ENCODE results near the gene AFTPH. TPM values are rescaled to one million over a fixed set of nuclear protein-coding genes. Genes with fewer than 3 reads are reported as not detected.

The AFTPH gene
- total RNA-seq, 1 experiment from 2014 or later = 14.9 TPM

GRCh38 chr2:64502860-64503259 lies 21.3 kb upstream of the AFTPH start:
- ChIA-PET CTCF (interaction anchor here (1.4 kb wide), 1 partner anchor 15 kb away, joined by 7 read pairs; no protein-coding TSS in a partner anchor), POLR2A (no interaction called here)
- H3K9me3 Mint-ChIP-seq = no peaks in the 10 kb centered on the region
- H3K27me3 Mint-ChIP-seq (ENCODE audit: low read depth) = no peaks in the 10 kb centered on the region
- DNase-seq (ENCODE audit: low spot score) (no peak), ATAC-seq (no peak)
- peaks cover 16% of the 10 kb centered on the region for H3K4me1 Mint-ChIP-seq
- H3K36me3 Mint-ChIP-seq = no peaks in the 10 kb centered on the region
- H3K27ac Mint-ChIP-seq = no peak overlapping the region
- TF ChIP-seq, protein P1, sequence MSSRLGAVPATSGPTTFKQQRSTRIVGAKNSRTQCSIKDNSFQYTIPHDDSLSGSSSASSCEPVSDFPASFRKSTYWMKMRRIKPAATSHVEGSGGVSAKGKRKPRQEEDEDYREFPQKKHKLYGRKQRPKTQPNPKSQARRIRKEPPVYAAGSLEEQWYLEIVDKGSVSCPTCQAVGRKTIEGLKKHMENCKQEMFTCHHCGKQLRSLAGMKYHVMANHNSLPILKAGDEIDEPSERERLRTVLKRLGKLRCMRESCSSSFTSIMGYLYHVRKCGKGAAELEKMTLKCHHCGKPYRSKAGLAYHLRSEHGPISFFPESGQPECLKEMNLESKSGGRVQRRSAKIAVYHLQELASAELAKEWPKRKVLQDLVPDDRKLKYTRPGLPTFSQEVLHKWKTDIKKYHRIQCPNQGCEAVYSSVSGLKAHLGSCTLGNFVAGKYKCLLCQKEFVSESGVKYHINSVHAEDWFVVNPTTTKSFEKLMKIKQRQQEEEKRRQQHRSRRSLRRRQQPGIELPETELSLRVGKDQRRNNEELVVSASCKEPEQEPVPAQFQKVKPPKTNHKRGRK (CRISPR knock-in tag; IDR thresholded peaks at IDR 0.05; ENCODE audit: borderline replicate concordance) = no peak
- TF ChIP-seq TEAD1 (CRISPR knock-in tag; IDR thresholded peaks at IDR 0.05) = no peak
- TF ChIP-seq, protein P2, sequence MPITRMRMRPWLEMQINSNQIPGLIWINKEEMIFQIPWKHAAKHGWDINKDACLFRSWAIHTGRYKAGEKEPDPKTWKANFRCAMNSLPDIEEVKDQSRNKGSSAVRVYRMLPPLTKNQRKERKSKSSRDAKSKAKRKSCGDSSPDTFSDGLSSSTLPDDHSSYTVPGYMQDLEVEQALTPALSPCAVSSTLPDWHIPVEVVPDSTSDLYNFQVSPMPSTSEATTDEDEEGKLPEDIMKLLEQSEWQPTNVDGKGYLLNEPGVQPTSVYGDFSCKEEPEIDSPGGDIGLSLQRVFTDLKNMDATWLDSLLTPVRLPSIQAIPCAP (CRISPR knock-in tag; IDR thresholded peaks at IDR 0.05) = no peak
- TF ChIP-seq GRHL2 (CRISPR knock-in tag; IDR thresholded peaks at IDR 0.05; ENCODE audit: insufficient replicate concordance, severe bottlenecking) = no peak
- no peak for TF ChIP-seq ZNF263 (CRISPR knock-in tag; IDR thresholded peaks at IDR 0.05; ENCODE audit: low read depth)
- TF ChIP-seq ZNF232 (CRISPR knock-in tag; IDR thresholded peaks at IDR 0.05) = no peak
- no peak for TF ChIP-seq USF2 (CRISPR knock-in tag; IDR thresholded peaks at IDR 0.05)
- no peak for TF ChIP-seq ZNF396 (CRISPR knock-in tag; IDR thresholded peaks at IDR 0.05; ENCODE audit: borderline replicate concordance)
- no peak for TF ChIP-seq STAT6 (CRISPR knock-in tag; conservative IDR thresholded peaks at IDR 0.05; ENCODE audit: low read depth)
- TF ChIP-seq, protein P3, sequence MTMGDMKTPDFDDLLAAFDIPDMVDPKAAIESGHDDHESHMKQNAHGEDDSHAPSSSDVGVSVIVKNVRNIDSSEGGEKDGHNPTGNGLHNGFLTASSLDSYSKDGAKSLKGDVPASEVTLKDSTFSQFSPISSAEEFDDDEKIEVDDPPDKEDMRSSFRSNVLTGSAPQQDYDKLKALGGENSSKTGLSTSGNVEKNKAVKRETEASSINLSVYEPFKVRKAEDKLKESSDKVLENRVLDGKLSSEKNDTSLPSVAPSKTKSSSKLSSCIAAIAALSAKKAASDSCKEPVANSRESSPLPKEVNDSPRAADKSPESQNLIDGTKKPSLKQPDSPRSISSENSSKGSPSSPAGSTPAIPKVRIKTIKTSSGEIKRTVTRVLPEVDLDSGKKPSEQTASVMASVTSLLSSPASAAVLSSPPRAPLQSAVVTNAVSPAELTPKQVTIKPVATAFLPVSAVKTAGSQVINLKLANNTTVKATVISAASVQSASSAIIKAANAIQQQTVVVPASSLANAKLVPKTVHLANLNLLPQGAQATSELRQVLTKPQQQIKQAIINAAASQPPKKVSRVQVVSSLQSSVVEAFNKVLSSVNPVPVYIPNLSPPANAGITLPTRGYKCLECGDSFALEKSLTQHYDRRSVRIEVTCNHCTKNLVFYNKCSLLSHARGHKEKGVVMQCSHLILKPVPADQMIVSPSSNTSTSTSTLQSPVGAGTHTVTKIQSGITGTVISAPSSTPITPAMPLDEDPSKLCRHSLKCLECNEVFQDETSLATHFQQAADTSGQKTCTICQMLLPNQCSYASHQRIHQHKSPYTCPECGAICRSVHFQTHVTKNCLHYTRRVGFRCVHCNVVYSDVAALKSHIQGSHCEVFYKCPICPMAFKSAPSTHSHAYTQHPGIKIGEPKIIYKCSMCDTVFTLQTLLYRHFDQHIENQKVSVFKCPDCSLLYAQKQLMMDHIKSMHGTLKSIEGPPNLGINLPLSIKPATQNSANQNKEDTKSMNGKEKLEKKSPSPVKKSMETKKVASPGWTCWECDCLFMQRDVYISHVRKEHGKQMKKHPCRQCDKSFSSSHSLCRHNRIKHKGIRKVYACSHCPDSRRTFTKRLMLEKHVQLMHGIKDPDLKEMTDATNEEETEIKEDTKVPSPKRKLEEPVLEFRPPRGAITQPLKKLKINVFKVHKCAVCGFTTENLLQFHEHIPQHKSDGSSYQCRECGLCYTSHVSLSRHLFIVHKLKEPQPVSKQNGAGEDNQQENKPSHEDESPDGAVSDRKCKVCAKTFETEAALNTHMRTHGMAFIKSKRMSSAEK (CRISPR knock-in tag; IDR thresholded peaks at IDR 0.05; ENCODE audit: borderline replicate concordance) = no peak
- TF ChIP-seq CREB1 (CRISPR knock-in tag; IDR thresholded peaks at IDR 0.05) = no peak
- TF ChIP-seq, protein P4, sequence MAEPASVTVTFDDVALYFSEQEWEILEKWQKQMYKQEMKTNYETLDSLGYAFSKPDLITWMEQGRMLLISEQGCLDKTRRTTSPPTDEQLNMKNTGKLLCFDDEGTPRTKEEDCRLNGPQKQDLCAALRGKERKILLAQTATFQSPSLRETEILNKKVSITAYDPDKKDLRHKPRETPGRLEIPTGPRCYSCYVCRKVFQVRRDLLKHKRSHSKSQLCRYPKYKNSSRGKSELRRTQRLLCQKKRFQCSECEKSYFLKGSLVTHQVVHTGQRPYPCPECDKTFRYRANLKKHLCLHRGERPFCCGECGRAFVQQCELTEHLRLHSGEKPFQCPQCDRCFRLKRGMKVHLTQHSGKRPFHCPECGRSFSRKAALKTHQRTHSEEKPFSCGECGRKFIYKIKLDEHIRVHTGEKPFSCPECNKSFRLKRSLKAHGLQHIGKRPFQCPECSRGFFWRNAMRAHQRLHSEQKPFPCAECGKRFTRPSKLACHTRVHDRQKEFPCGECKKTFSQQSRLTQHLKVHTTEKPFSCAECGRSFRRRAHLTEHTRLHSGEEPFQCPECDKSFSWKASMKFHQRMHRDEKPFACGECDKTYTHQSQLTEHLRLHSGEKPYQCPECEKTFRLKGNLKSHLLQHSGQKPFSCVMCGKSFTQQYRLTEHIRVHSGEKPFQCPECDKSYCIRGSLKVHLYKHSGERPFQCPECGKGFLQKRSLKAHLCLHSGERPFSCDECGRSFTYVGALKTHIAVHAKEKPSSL (CRISPR knock-in tag; conservative IDR thresholded peaks at IDR 0.05) = no peak
- TF ChIP-seq TCF7 (CRISPR knock-in tag; IDR thresholded peaks at IDR 0.05; ENCODE audit: low read depth) = no peak
- no peak for TF ChIP-seq ZNF416 (CRISPR knock-in tag; IDR thresholded peaks at IDR 0.05)
- no peak for TF ChIP-seq ELF4 (CRISPR knock-in tag; IDR thresholded peaks at IDR 0.05; ENCODE audit: low read depth)
- no peak for TF ChIP-seq TEAD4 (CRISPR knock-in tag; IDR thresholded peaks at IDR 0.05)
- TF ChIP-seq FOXP1 (CRISPR knock-in tag; IDR thresholded peaks at IDR 0.05; ENCODE audit: borderline replicate concordance) = no peak
- TF ChIP-seq FOXJ3 (CRISPR knock-in tag; IDR thresholded peaks at IDR 0.05; ENCODE audit: borderline replicate concordance) = no peak
- TF ChIP-seq NFE2L1 (CRISPR knock-in tag; IDR thresholded peaks at IDR 0.05) = no peak
- H3K4me3 Mint-ChIP-seq = no peak overlapping the region
